Pancreas (tissue), 10 donors: Measurements from ENCODE around the gene SLC15A1. TPM values are rescaled to one million over a fixed set of nuclear protein-coding genes. Genes with fewer than 3 reads are reported as not detected.

Experiments
- ATAC-seq, 4 donors: fragments of 200-7000 bp; cut with Tn5 transposase; one replicate each; pipeline versions ENCODE4 v1.8.0 to v1.9.1; 2020; ENCODE audit warnings: mild to moderate bottlenecking in 4 of 4, moderate library complexity in 4 of 4
- DNase-seq, 6 donors: peaks; one replicate each; pipeline ENCODE4 v3.0.0-alpha.2; 2020
- FAIRE-seq: peaks from 2 replicates; lab custom pipeline; 2012; peaks lifted over from hg19 to GRCh38; lab: Jason Lieb, UNC
- H3K27ac ChIP-seq, 4 donors: fragments of 200-600 bp; sonication (generic); 1 replicate in 3 of 4; 2 replicates in 1 of 4; pipeline versions ENCODE4 v1.5.0 to v1.8.0; 2020
- H3K27me3 ChIP-seq, 4 donors: fragments of 200-600 bp; one replicate each; pipeline ENCODE4 v1.8.0; 2021
- H3K36me3 ChIP-seq, 3 donors: fragments of 200-600 bp; sonication (generic) in 1 of 3; one replicate each; pipeline versions ENCODE4 v1.5.0 to v1.8.0; 2020 to 2021
- H3K4me1 ChIP-seq, 3 donors: fragments of 200-600 bp; one replicate each; pipeline ENCODE4 v1.8.0; 2021
- H3K4me3 ChIP-seq, 4 donors: fragments of 200-600 bp; sonication (generic) in 2 of 4; one replicate each; pipeline versions ENCODE4 v1.5.0 to v1.8.0; 2020 to 2021
- H3K9me3 ChIP-seq, 4 donors: fragments of 200-600 bp; one replicate each; pipeline ENCODE4 v1.8.0; 2021
- CTCF ChIP-seq, 4 donors: fragments of 200-600 bp; sonication (generic) in 3 of 4; IDR thresholded peaks; one replicate each; pipeline versions ENCODE4 v1.5.0 to v1.8.0; 2021; ENCODE audit warnings: antibody characterized with exemption in 4 of 4
- WGBS, 2 donors: extraction: QIAGEN DNeasy Blood & Tissue Kit; methylation state at CpG; one replicate each; pipeline ENCODE4 v1.1.7; 2013; 5-methylcytosine and 5-hydroxymethylcytosine counted together
- intact Hi-C, 3 donors: fragments of 100-400 bp; cut with DNase I; formaldehyde crosslinking; loops; one replicate each; pipeline versions ENCODE4 v1.11.1 to v1.14.2; 2022
- polyA plus RNA-seq, 2 donors: library from polyadenylated mRNA; stranded (reverse); fragments of 200-250 nt; gene quantifications; one replicate each; pipeline ENCODE4 v1.2.3, GENCODE V29; 2013
- total RNA-seq, 6 donors: library from RNA; stranded (reverse); fragmentation: NEBNext Ultra II Directional in 4 of 6; extraction: Animal tissue kit (Norgen Biotek cat#: 25700) in 4 of 6; gene quantifications; one replicate each; pipeline versions ENCODE4 v1.2.1 to v1.2.4, GENCODE V29; 2021 to 2023
- donor health status: healthy with polysubstance abuse.
- donor health status: DM: no; HTN: no; CAD: no; lungs with moderate emphysema.
- donor health status: DM: no; HTN: no; CAD: no.
- donor health status: control.
- donor health status: control.
- donor health status: Bipolar disorder and iron deficiency.
- donor health status: DM: yes; HTN: yes; CAD: no.
- donor health status: DM: no; HTN: no; CAD: no.
- donor health status: DM: no; HTN: no; CAD: no.
- donor health status: DM: yes; HTN: yes; CAD: no.

Gene SLC15A1
- total and polyA plus RNA-seq, 8 donors: 4.6 to 16.7 (median 6.6) TPM

GRCh38 chr13:98751367-98751782 is 1.1 kb downstream of the SLC15A1 start:
- no peak for FAIRE-seq
- H3K27ac ChIP-seq: peak overlapping the region in 3 of 4 donors; percentile 3 to 46 (median 41)
- no peaks in the 10 kb centered on the region for H3K4me1 ChIP-seq
- no peaks in the 10 kb centered on the region for H3K36me3 ChIP-seq
- TF ChIP-seq CTCF (IDR thresholded peaks at IDR 0.05): no peak
- peak in 2 of 6 donors; percentile 31 to 45 for DNase-seq
- peak; percentile 70 to 82 (median 80) for ATAC-seq
- peaks cover 0 to 3% (median 0%) of the 10 kb centered on the region in 4 donors for H3K27me3 ChIP-seq
- no peaks in the 10 kb centered on the region for H3K9me3 ChIP-seq
- intact Hi-C loops: no loop called here
- 36 to 40% methylated on average over 8 of the region's 8 CpGs for WGBS, 2 donors
- H3K4me3 ChIP-seq: peak overlapping the region in 2 of 4 donors; percentile 54 to 56

GRCh38 chr13:98749501-98749900 is 3.0 kb downstream of the SLC15A1 start:
- Histone ChIP-seq H3K4me1 (no peaks in the 10 kb centered on the region), H3K27me3 (peaks cover 0 to 3% (median 0%) of the 10 kb centered on the region in 4 donors), H3K36me3 (no peaks in the 10 kb centered on the region), H3K4me3 (no peak overlapping the region), H3K27ac (no peak overlapping the region), H3K9me3 (no peaks in the 10 kb centered on the region)
- WGBS, 2 donors: 62 to 81% methylated on average over 3 of the region's 3 CpGs
- DNase-seq (no peak), ATAC-seq (no peak), FAIRE-seq (no peak)
- no peak for TF ChIP-seq CTCF (IDR thresholded peaks at IDR 0.05)
- intact Hi-C loops: no loop called here

- Histone ChIP-seq H3K4me3 (no peak overlapping the region), H3K36me3 (no peaks in the 10 kb centered on the region), H3K4me1 (no peaks in the 10 kb centered on the region), H3K27me3 (no peaks in the 10 kb centered on the region), H3K9me3 (no peaks in the 10 kb centered on the region), H3K27ac (no peak overlapping the region)
- no peak for TF ChIP-seq CTCF (IDR thresholded peaks at IDR 0.05)
- intact Hi-C loops: no loop called here
- no peak for FAIRE-seq
- no peak for ATAC-seq
- no peak for DNase-seq
- 86 to 91% methylated on average over 8 of the region's 8 CpGs for WGBS, 2 donors
Observed at GRCh38 chr13:98746968-98747367, 5.5 kb downstream of the SLC15A1 start.

GRCh38 chr13:98743377-98743776 is 9.1 kb downstream of the SLC15A1 start:
- no peaks in the 10 kb centered on the region for H3K36me3 ChIP-seq
- no peaks in the 10 kb centered on the region for H3K27me3 ChIP-seq
- TF ChIP-seq CTCF (IDR thresholded peaks at IDR 0.05): no peak
- no peaks in the 10 kb centered on the region for H3K4me1 ChIP-seq
- no peak overlapping the region for H3K4me3 ChIP-seq
- DNase-seq (no peak), ATAC-seq (no peak), FAIRE-seq (no peak)
- no peaks in the 10 kb centered on the region for H3K9me3 ChIP-seq
- intact Hi-C loops: no loop called here
- 72 to 90% methylated on average over 2 of the region's 2 CpGs for WGBS, 2 donors
- no peak overlapping the region for H3K27ac ChIP-seq

- WGBS, 2 donors: 92 to 97% methylated on average over 5 of the region's 5 CpGs
- Histone ChIP-seq H3K4me3 (no peak overlapping the region), H3K27ac (no peak overlapping the region), H3K4me1 (no peaks in the 10 kb centered on the region), H3K9me3 (no peaks in the 10 kb centered on the region), H3K27me3 (no peaks in the 10 kb centered on the region), H3K36me3 (no peaks in the 10 kb centered on the region)
- ATAC-seq (no peak), FAIRE-seq (no peak), DNase-seq (no peak)
- TF ChIP-seq CTCF (IDR thresholded peaks at IDR 0.05): no peak
- intact Hi-C loops: no loop called here
Observed at GRCh38 chr13:98742961-98743360, 9.5 kb downstream of the SLC15A1 start.
